ENCODE data around the gene HIRA. TPM values are rescaled to one million over a fixed set of nuclear protein-coding genes. Genes with fewer than 3 reads are reported as not detected.

The HIRA gene
- total and polyA plus RNA-seq, 8 donors = 18.4 to 30.6 (median 25.2) TPM

- no peaks in the 10 kb centered on the region for H3K27me3 ChIP-seq
- intact Hi-C loops (cut with DNase I) = no loop called here
- H3K27ac ChIP-seq = peak within 1 kb of the TSS; percentile 96 to 98
- H3K36me3 ChIP-seq = peaks cover 0 to 32% of the 10 kb centered on the region in 2 donors
- peak within 1 kb of the TSS; percentile 87 to 96 for H3K4me3 ChIP-seq
- TF ChIP-seq CTCF (IDR thresholded peaks at IDR 0.05) = peak in 1 of 2 donors; percentile 13
- H3K4me1 ChIP-seq = peaks cover 11 to 46% of the 10 kb centered on the region in 2 donors
- H3K9me3 ChIP-seq = no peaks in the 10 kb centered on the region
- ATAC-seq = peak; percentile 97
- peak; percentile 91 to 98 (median 96) for DNase-seq
Measured at GRCh38 chr22:19432133-19432851, 759 bp upstream of the HIRA start, which contains the start of gene MRPL40. Gene MRPL40, plus strand, starts transcription at chr22:19432545. Its CDS starts 10 bp downstream, at chr22:19432555.

GRCh38 chr22:19430890-19431541 lies 517 bp downstream of the HIRA start:
- no peaks in the 10 kb centered on the region for H3K27me3 ChIP-seq
- intact Hi-C loops (cut with DNase I) = no loop called here
- no peaks in the 10 kb centered on the region for H3K9me3 ChIP-seq
- H3K4me3 ChIP-seq = peak overlapping the region; percentile 75 to 96
- peaks cover 0 to 20% of the 10 kb centered on the region in 2 donors for H3K36me3 ChIP-seq
- peak in 2 of 4 donors; percentile 42 to 85 for DNase-seq
- TF ChIP-seq CTCF (IDR thresholded peaks at IDR 0.05) = no peak
- peaks cover 11 to 54% of the 10 kb centered on the region in 2 donors for H3K4me1 ChIP-seq
- no peak for ATAC-seq
- H3K27ac ChIP-seq = peak overlapping the region; percentile 71 to 98

GRCh38 chr22:19429950-19430889 lies 1.3 kb downstream of the HIRA start:
- no peaks in the 10 kb centered on the region for H3K9me3 ChIP-seq
- peaks cover 11 to 60% of the 10 kb centered on the region in 2 donors for H3K4me1 ChIP-seq
- H3K27me3 ChIP-seq = no peaks in the 10 kb centered on the region
- H3K27ac ChIP-seq = peak overlapping the region; percentile 71 to 98
- DNase-seq = peak in 2 of 4 donors; percentile 38 to 56
- ATAC-seq = no peak
- TF ChIP-seq CTCF (IDR thresholded peaks at IDR 0.05) = no peak
- H3K4me3 ChIP-seq = peak overlapping the region; percentile 75 to 96
- intact Hi-C loops (cut with DNase I) = no loop called here
- H3K36me3 ChIP-seq = peaks cover 0 to 12% of the 10 kb centered on the region in 2 donors

GRCh38 chr22:19424186-19424500 lies 7.4 kb downstream of the HIRA start:
- TF ChIP-seq CTCF (IDR thresholded peaks at IDR 0.05) = no peak
- Histone ChIP-seq H3K4me3 (no peak overlapping the region), H3K27ac (no peak overlapping the region), H3K36me3 (no peaks in the 10 kb centered on the region), H3K9me3 (no peaks in the 10 kb centered on the region), H3K4me1 (peaks cover 0 to 49% of the 10 kb centered on the region in 2 donors), H3K27me3 (no peaks in the 10 kb centered on the region)
- ATAC-seq (no peak), DNase-seq (no peak)
- intact Hi-C loops (cut with DNase I) = no loop called here

Measured in left lung (tissue), 10 donors.